PC-9 (cell line): ENCODE results near the gene SDK2.

Experiments
- CTCF ChIP-seq: fragments of 200-600 bp; sonication (generic); conservative IDR thresholded peaks from 2 replicates; pipeline ENCODE4 v1.6.1; 2017; ENCODE audit warnings: mixed run types, antibody characterized with exemption, mild to moderate bottlenecking, moderate library complexity
- EZH2 ChIP-seq: fragments of 200-600 bp; sonication (generic); IDR thresholded peaks from 2 replicates; pipeline ENCODE4 v1.8.0; 2017; ENCODE audit warnings: antibody characterized with exemption, low read depth

DNA sequence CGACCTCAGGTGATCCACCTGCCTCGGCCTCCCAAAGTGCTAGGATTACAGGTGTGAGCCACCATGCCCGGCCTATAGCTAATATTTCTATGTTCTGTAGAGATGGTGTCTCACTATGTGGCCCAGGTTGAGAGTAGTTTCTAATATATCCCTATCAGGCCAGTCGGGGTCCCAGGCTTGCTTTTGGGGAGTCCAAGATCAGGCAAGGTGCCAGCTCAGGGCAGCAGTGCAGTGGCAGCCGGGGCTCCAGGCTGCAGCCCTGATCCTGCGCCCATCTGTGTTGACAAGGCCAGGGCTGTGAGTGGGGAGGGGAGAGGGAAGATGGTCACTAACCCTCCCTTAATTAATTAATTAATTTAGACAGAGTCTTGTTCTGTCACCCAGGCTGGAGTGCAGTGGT, 254.8 kb downstream of the SDK2 start:
- TF ChIP-seq CTCF (no peak), EZH2 (no peak)
